ENCODE data around the gene TREML1. TPM values are rescaled to one million over a fixed set of nuclear protein-coding genes. Genes with fewer than 3 reads are reported as not detected.

Gene TREML1
- total and polyA plus RNA-seq, 2 experiments from 2014 or later = not detected

DNA sequence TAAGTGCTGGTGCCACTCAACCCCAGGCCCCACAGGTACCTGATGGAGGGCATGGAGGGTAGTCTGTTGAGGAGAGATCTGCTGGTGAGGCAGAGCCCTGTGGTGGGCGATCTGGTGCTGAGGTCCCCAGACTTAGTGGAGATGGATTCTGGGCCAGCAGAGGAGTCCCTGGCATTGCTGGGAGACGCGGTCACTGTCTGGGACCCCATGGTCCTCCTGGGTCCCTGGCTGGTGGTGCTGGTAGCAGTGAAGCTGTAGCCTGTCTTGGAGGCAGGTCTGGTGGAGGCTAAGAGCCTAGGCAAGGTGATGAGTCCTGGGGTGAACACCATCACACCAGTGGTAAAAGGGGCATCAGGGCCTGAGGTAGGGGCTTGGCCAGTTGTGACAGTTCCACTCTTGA lies 40.2 kb upstream of the TREML1 start:
- peaks cover 4% of the 10 kb centered on the region; the same call in 1 of the 2 replicates for H3K9me2 ChIP-seq (ENCODE audit: insufficient read depth)
- H3K27ac ChIP-seq (ENCODE audit: low read depth) = no peak overlapping the region
- no peaks in the 10 kb centered on the region for H3K36me3 ChIP-seq (ENCODE audit: insufficient read depth)
- no peak for TF ChIP-seq NANOG (IDR thresholded peaks at IDR 0.05; ENCODE audit: borderline replicate concordance)
- TF ChIP-seq, protein P1, sequence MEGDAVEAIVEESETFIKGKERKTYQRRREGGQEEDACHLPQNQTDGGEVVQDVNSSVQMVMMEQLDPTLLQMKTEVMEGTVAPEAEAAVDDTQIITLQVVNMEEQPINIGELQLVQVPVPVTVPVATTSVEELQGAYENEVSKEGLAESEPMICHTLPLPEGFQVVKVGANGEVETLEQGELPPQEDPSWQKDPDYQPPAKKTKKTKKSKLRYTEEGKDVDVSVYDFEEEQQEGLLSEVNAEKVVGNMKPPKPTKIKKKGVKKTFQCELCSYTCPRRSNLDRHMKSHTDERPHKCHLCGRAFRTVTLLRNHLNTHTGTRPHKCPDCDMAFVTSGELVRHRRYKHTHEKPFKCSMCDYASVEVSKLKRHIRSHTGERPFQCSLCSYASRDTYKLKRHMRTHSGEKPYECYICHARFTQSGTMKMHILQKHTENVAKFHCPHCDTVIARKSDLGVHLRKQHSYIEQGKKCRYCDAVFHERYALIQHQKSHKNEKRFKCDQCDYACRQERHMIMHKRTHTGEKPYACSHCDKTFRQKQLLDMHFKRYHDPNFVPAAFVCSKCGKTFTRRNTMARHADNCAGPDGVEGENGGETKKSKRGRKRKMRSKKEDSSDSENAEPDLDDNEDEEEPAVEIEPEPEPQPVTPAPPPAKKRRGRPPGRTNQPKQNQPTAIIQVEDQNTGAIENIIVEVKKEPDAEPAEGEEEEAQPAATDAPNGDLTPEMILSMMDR (conservative IDR thresholded peaks at IDR 0.05; ENCODE audit: low read depth in 2 of 2) = no peak
- no peak for TF ChIP-seq STAT1 (IDR thresholded peaks at IDR 0.05; ENCODE audit: unreplicated experiment)
- TF ChIP-seq, protein P2, sequence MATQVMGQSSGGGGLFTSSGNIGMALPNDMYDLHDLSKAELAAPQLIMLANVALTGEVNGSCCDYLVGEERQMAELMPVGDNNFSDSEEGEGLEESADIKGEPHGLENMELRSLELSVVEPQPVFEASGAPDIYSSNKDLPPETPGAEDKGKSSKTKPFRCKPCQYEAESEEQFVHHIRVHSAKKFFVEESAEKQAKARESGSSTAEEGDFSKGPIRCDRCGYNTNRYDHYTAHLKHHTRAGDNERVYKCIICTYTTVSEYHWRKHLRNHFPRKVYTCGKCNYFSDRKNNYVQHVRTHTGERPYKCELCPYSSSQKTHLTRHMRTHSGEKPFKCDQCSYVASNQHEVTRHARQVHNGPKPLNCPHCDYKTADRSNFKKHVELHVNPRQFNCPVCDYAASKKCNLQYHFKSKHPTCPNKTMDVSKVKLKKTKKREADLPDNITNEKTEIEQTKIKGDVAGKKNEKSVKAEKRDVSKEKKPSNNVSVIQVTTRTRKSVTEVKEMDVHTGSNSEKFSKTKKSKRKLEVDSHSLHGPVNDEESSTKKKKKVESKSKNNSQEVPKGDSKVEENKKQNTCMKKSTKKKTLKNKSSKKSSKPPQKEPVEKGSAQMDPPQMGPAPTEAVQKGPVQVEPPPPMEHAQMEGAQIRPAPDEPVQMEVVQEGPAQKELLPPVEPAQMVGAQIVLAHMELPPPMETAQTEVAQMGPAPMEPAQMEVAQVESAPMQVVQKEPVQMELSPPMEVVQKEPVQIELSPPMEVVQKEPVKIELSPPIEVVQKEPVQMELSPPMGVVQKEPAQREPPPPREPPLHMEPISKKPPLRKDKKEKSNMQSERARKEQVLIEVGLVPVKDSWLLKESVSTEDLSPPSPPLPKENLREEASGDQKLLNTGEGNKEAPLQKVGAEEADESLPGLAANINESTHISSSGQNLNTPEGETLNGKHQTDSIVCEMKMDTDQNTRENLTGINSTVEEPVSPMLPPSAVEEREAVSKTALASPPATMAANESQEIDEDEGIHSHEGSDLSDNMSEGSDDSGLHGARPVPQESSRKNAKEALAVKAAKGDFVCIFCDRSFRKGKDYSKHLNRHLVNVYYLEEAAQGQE (IDR thresholded peaks at IDR 0.05; ENCODE audit: unreplicated experiment) = no peak
- no peak for TF ChIP-seq EZH2 (IDR thresholded peaks at IDR 0.05; ENCODE audit: low read depth, unreplicated experiment)
- no peak for TF ChIP-seq EZH2phosphoT487 (IDR thresholded peaks at IDR 0.05; ENCODE audit: unreplicated experiment)
- TF ChIP-seq POLR2AphosphoS5 (IDR thresholded peaks at IDR 0.05; ENCODE audit: low read depth) = no peak
- TF ChIP-seq, protein P3, sequence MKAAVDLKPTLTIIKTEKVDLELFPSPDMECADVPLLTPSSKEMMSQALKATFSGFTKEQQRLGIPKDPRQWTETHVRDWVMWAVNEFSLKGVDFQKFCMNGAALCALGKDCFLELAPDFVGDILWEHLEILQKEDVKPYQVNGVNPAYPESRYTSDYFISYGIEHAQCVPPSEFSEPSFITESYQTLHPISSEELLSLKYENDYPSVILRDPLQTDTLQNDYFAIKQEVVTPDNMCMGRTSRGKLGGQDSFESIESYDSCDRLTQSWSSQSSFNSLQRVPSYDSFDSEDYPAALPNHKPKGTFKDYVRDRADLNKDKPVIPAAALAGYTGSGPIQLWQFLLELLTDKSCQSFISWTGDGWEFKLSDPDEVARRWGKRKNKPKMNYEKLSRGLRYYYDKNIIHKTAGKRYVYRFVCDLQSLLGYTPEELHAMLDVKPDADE (IDR thresholded peaks at IDR 0.05) = no peak
- TF ChIP-seq JUNB (IDR thresholded peaks at IDR 0.05; ENCODE audit: unreplicated experiment) = no peak
- no peak for TF ChIP-seq ZNF114 (CRISPR knock-in tag; IDR thresholded peaks at IDR 0.05)
- TF ChIP-seq, protein P4, sequence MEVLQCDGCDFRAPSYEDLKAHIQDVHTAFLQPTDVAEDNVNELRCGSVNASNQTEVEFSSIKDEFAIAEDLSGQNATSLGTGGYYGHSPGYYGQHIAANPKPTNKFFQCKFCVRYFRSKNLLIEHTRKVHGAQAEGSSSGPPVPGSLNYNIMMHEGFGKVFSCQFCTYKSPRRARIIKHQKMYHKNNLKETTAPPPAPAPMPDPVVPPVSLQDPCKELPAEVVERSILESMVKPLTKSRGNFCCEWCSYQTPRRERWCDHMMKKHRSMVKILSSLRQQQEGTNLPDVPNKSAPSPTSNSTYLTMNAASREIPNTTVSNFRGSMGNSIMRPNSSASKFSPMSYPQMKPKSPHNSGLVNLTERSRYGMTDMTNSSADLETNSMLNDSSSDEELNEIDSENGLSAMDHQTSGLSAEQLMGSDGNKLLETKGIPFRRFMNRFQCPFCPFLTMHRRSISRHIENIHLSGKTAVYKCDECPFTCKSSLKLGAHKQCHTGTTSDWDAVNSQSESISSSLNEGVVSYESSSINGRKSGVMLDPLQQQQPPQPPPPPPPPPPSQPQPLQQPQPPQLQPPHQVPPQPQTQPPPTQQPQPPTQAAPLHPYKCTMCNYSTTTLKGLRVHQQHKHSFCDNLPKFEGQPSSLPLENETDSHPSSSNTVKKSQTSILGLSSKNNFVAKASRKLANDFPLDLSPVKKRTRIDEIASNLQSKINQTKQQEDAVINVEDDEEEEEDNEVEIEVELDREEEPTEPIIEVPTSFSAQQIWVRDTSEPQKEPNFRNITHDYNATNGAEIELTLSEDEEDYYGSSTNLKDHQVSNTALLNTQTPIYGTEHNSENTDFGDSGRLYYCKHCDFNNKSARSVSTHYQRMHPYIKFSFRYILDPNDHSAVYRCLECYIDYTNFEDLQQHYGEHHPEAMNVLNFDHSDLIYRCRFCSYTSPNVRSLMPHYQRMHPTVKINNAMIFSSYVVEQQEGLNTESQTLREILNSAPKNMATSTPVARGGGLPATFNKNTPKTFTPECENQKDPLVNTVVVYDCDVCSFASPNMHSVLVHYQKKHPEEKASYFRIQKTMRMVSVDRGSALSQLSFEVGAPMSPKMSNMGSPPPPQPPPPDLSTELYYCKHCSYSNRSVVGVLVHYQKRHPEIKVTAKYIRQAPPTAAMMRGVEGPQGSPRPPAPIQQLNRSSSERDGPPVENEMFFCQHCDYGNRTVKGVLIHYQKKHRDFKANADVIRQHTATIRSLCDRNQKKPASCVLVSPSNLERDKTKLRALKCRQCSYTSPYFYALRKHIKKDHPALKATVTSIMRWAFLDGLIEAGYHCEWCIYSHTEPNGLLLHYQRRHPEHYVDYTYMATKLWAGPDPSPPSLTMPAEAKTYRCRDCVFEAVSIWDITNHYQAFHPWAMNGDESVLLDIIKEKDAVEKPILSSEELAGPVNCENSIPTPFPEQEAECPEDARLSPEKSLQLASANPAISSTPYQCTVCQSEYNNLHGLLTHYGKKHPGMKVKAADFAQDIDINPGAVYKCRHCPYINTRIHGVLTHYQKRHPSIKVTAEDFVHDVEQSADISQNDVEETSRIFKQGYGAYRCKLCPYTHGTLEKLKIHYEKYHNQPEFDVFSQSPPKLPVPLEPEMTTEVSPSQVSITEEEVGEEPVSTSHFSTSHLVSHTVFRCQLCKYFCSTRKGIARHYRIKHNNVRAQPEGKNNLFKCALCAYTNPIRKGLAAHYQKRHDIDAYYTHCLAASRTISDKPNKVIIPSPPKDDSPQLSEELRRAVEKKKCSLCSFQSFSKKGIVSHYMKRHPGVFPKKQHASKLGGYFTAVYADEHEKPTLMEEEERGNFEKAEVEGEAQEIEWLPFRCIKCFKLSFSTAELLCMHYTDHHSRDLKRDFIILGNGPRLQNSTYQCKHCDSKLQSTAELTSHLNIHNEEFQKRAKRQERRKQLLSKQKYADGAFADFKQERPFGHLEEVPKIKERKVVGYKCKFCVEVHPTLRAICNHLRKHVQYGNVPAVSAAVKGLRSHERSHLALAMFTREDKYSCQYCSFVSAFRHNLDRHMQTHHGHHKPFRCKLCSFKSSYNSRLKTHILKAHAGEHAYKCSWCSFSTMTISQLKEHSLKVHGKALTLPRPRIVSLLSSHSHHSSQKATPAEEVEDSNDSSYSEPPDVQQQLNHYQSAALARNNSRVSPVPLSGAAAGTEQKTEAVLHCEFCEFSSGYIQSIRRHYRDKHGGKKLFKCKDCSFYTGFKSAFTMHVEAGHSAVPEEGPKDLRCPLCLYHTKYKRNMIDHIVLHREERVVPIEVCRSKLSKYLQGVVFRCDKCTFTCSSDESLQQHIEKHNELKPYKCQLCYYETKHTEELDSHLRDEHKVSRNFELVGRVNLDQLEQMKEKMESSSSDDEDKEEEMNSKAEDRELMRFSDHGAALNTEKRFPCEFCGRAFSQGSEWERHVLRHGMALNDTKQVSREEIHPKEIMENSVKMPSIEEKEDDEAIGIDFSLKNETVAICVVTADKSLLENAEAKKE (CRISPR knock-in tag; IDR thresholded peaks at IDR 0.05) = no peak
- no peak for TF ChIP-seq CREB1 (CRISPR knock-in tag; IDR thresholded peaks at IDR 0.05; ENCODE audit: low read depth)
- TF ChIP-seq ZNF331 (CRISPR knock-in tag; IDR thresholded peaks at IDR 0.05; ENCODE audit: low read depth) = no peak
- H3F3A ChIP-seq (replicated peaks; ENCODE audit: low read depth) = no peaks in the 10 kb centered on the region
- no peak for ATAC-seq
- no peak overlapping the region for H3K27ac Mint-ChIP-seq
- H2AFZ ChIP-seq = no peak overlapping the region
- H3K9me3 Mint-ChIP-seq = peaks cover 16% of the 10 kb centered on the region
- no peak overlapping the region for H3K4me3 ChIP-seq
- no peak for DNase-seq (ENCODE audit: low spot score)
- no peaks in the 10 kb centered on the region for H4K20me1 ChIP-seq (replicated peaks; ENCODE audit: insufficient read depth)
- no peaks in the 10 kb centered on the region for H3K4me1 ChIP-seq (ENCODE audit: insufficient read depth)
- no peak overlapping the region for H3K4me3 Mint-ChIP-seq
- no peaks in the 10 kb centered on the region for H3K79me2 ChIP-seq (replicated peaks; ENCODE audit: insufficient read depth)
- H3K27me3 ChIP-seq (ENCODE audit: insufficient read depth) = no peaks in the 10 kb centered on the region
- peaks cover 9% of the 10 kb centered on the region for H3K27me3 Mint-ChIP-seq (ENCODE audit: insufficient read depth, low read depth, poor library complexity)
- H3K4me1 Mint-ChIP-seq = peaks cover 7% of the 10 kb centered on the region
- no peak overlapping the region for H3K4me2 ChIP-seq
- H3K36me3 Mint-ChIP-seq (ENCODE audit: low read depth) = peaks cover 16% of the 10 kb centered on the region

All from GM23338 (cell line).